Measurements from ENCODE around the gene TNPO3.
"Not testable (repeated sequence)": the region's sequence is repeated elsewhere in the genome, so short reads cannot be mapped to it uniquely, and the experiment has no call there.

TNPO3 gene

GRCh38 chr7:128944487-128945236 is 110.2 kb downstream of the TNPO3 start:
- TF ChIP-seq CTCF (IDR thresholded peaks at IDR 0.05; ENCODE audit: low read length, missing control alignments): no peak
- no peak for DNase-seq (ENCODE audit: low read depth)
- H3K4me3 ChIP-seq (replicated peaks; ENCODE audit: low read depth, low read length): no peak overlapping the region

GRCh38 chr7:128943251-128943650 is 111.7 kb downstream of the TNPO3 start:
- not testable (repeated sequence) for DNase-seq (ENCODE audit: low read depth); H3K4me3 ChIP-seq (replicated peaks; ENCODE audit: low read depth, low read length)

- no peak for TF ChIP-seq CTCF (IDR thresholded peaks at IDR 0.05; ENCODE audit: low read length, missing control alignments)
- H3K4me3 ChIP-seq (replicated peaks; ENCODE audit: low read depth, low read length): no peak overlapping the region
- no peak for DNase-seq (ENCODE audit: low read depth)
Observed at GRCh38 chr7:128941946-128942526, 112.9 kb downstream of the TNPO3 start.

- TF ChIP-seq CTCF (IDR thresholded peaks at IDR 0.05; ENCODE audit: low read length, missing control alignments): no peak
- no peak for DNase-seq (ENCODE audit: low read depth)
- H3K4me3 ChIP-seq (replicated peaks; ENCODE audit: low read depth, low read length): no peak overlapping the region
Observed at GRCh38 chr7:128941323-128941890, 113.5 kb downstream of the TNPO3 start.

GRCh38 chr7:128940494-128941322 is 114.2 kb downstream of the TNPO3 start:
- H3K4me3 ChIP-seq (replicated peaks; ENCODE audit: low read depth, low read length): no peak overlapping the region
- no peak for TF ChIP-seq CTCF (IDR thresholded peaks at IDR 0.05; ENCODE audit: low read length, missing control alignments)
- DNase-seq (ENCODE audit: low read depth): no peak

GRCh38 chr7:128939861-128940410 is 115.0 kb downstream of the TNPO3 start:
- DNase-seq (ENCODE audit: low read depth): no peak
- H3K4me3 ChIP-seq (replicated peaks; ENCODE audit: low read depth, low read length): no peak overlapping the region
- no peak for TF ChIP-seq CTCF (IDR thresholded peaks at IDR 0.05; ENCODE audit: low read length, missing control alignments)
